GM23338 (cell line): Measurements from ENCODE around the gene KRTAP24-1. TPM values are rescaled to one million over a fixed set of nuclear protein-coding genes. Genes with fewer than 3 reads are reported as not detected.

Experiments used
- ATAC-seq: fragments of 200-7000 bp; cut with Tn5 transposase; 3 replicates; pipeline ENCODE4 v1.9.1; 2020
- DNase-seq: peaks from one replicate; pipeline ENCODE4 v3.0.0-alpha.2; 2015; ENCODE audit warnings: low spot score
- H2AFZ ChIP-seq: fragments of 200-600 bp; sonication (generic); 2 replicates; pipeline ENCODE4 v1.8.0; 2016; ENCODE audit warnings: antibody characterized with exemption, mild to moderate bottlenecking, moderate library complexity
- H3F3A ChIP-seq: fragments of 200-600 bp; sonication (generic); replicated peaks from 2 replicates; pipeline ENCODE4 v1.8.0; 2017; ENCODE audit warnings: antibody characterized with exemption, mixed run types, low read depth
- H3K27ac ChIP-seq: fragments of 200-600 bp; sonication (generic); 2 replicates; pipeline ENCODE4 v1.6.1; 2016; ENCODE audit warnings: low read depth
- H3K27me3 ChIP-seq: fragments of 200-600 bp; sonication (generic); 2 replicates; pipeline ENCODE4 v1.8.0; 2016; ENCODE audit warnings: mild to moderate bottlenecking, mixed run types, moderate library complexity; ENCODE audit not compliant: insufficient read depth
- H3K36me3 ChIP-seq: fragments of 200-600 bp; sonication (generic); 2 replicates; pipeline ENCODE4 v1.8.0; 2016; ENCODE audit warnings: mild to moderate bottlenecking; ENCODE audit not compliant: insufficient read depth
- H3K4me1 ChIP-seq: fragments of 200-600 bp; sonication (generic); 2 replicates; pipeline ENCODE4 v1.8.0; 2016; ENCODE audit warnings: mild to moderate bottlenecking, moderate library complexity; ENCODE audit not compliant: insufficient read depth
- H3K4me2 ChIP-seq: fragments of 200-600 bp; sonication (generic); 2 replicates; pipeline ENCODE4 v1.7.1; 2017; ENCODE audit warnings: mixed run types
- H3K4me3 ChIP-seq: fragments of 200-600 bp; sonication (generic); 2 replicates; pipeline ENCODE4 v1.6.1; 2016; ENCODE audit warnings: mixed run types
- H3K79me2 ChIP-seq: fragments of 200-600 bp; sonication (generic); replicated peaks from 2 replicates; pipeline ENCODE4 v1.8.0; 2017; ENCODE audit warnings: mild to moderate bottlenecking; ENCODE audit not compliant: insufficient read depth
- H3K9me2 ChIP-seq: fragments of 200-600 bp; sonication (generic); 2 replicates; pipeline ENCODE4 v1.8.0; 2017; ENCODE audit not compliant: insufficient read depth
- H4K20me1 ChIP-seq: fragments of 200-600 bp; sonication (generic); replicated peaks from 2 replicates; pipeline ENCODE4 v1.8.0; 2017; ENCODE audit warnings: mild to moderate bottlenecking; ENCODE audit not compliant: insufficient read depth
- H3K27ac Mint-ChIP-seq: 2 replicates; pipeline ENCODE4 v1.8.0; 2020; ENCODE audit warnings: inconsistent platforms, mild to moderate bottlenecking, moderate library complexity, mixed read lengths
- H3K27me3 Mint-ChIP-seq: 3 replicates; pipeline ENCODE4 v1.8.0; 2022; ENCODE audit warnings: low read depth, mild to moderate bottlenecking, moderate library complexity, mixed read lengths, inconsistent platforms; ENCODE audit not compliant: insufficient read depth, poor library complexity
- H3K36me3 Mint-ChIP-seq: 3 replicates; pipeline ENCODE4 v1.8.0; 2021; ENCODE audit warnings: low read depth, mild to moderate bottlenecking, inconsistent platforms, moderate library complexity, mixed read lengths
- H3K4me1 Mint-ChIP-seq: 3 replicates; pipeline ENCODE4 v1.8.0; 2020; ENCODE audit warnings: mild to moderate bottlenecking, inconsistent platforms, mixed read lengths
- H3K4me3 Mint-ChIP-seq: 3 replicates; pipeline ENCODE4 v1.8.0; 2021; ENCODE audit warnings: moderate library complexity, mild to moderate bottlenecking, inconsistent platforms, mixed read lengths
- H3K9me3 Mint-ChIP-seq: 3 replicates; pipeline ENCODE4 v1.8.0; 2020; ENCODE audit warnings: moderate library complexity, mild to moderate bottlenecking, inconsistent platforms, mixed read lengths
- CTCF ChIP-seq, 2 experiments: fragments of 200-600 bp in 1 of 2; sonication (generic) in 1 of 2; conservative IDR thresholded peaks; 2 replicates each; pipeline versions ENCODE4 v1.5.1 to v1.6.1; 2016 to 2017; ENCODE audit warnings: antibody characterized with exemption in 2 of 2, low read depth in 2 of 2, mild to moderate bottlenecking in 2 of 2, moderate library complexity in 1 of 2
- EZH2phosphoT487 ChIP-seq: fragments of 200-600 bp; sonication (generic); IDR thresholded peaks from one replicate; pipeline ENCODE4 v1.8.1; 2018; ENCODE audit warnings: antibody characterized with exemption; ENCODE audit not compliant: unreplicated experiment
- REST ChIP-seq: IDR thresholded peaks from one replicate; pipeline ENCODE4 v1.6.1; 2018; ENCODE audit warnings: antibody characterized with exemption; ENCODE audit not compliant: unreplicated experiment
- ZNF331 ChIP-seq: fragments of 250-450 bp; sonication (Bioruptor Pico); IDR thresholded peaks from 2 replicates; pipeline ENCODE4 v1.5.0; 2020; ENCODE audit warnings: low read depth, mild to moderate bottlenecking, moderate library complexity
- ZNF462 ChIP-seq: fragments of 250-450 bp; sonication (Bioruptor Pico); IDR thresholded peaks from 2 replicates; pipeline ENCODE4 v1.5.0; 2020; ENCODE audit warnings: mild to moderate bottlenecking, moderate library complexity
- long read RNA-seq: library from polyadenylated mRNA; unstranded; transcript quantifications from one replicate; pipeline ENCODE4 v2.0.0, GENCODE V29; 2020; ENCODE audit not compliant: unreplicated experiment
- polyA plus RNA-seq: library from polyadenylated mRNA; unstranded; fragments of >200 nt; fragmentation: Nextera tagmentation; extraction: Ambion mirVana; gene quantifications from 2 replicates; pipeline ENCODE4 v1.2.1, GENCODE V29; 2016
- total RNA-seq: library from RNA; depleted of rRNA; stranded (reverse); fragments of >200 nt; shearing (Covaris generic); gene quantifications from 2 replicates; pipeline ENCODE4 v1.2.3, GENCODE V29; 2014; rRNA removed

KRTAP24-1 gene
- total RNA-seq = not detected in 2 replicates
- not detected in 2 replicates for polyA plus RNA-seq
- long read RNA-seq = 0 reads

- no peak within 1 kb of the TSS for H3K4me3 ChIP-seq
- Mint-ChIP-seq H3K4me1 (no peaks in the 10 kb centered on the region), H3K27me3 (no peaks in the 10 kb centered on the region), H3K36me3 (no peaks in the 10 kb centered on the region), H3K9me3 (no peaks in the 10 kb centered on the region), H3K4me3 (no peak within 1 kb of the TSS), H3K27ac (no peak within 1 kb of the TSS)
- H3K4me2 ChIP-seq = no peak within 1 kb of the TSS
- no peak for DNase-seq
- no peaks in the 10 kb centered on the region for H3K27me3 ChIP-seq
- no peak for TF ChIP-seq EZH2phosphoT487
- no peaks in the 10 kb centered on the region for H3K9me2 ChIP-seq
- no peaks in the 10 kb centered on the region for H3K4me1 ChIP-seq
- no peak within 1 kb of the TSS for H3K27ac ChIP-seq
- H4K20me1 ChIP-seq = no peaks in the 10 kb centered on the region
- H3K79me2 ChIP-seq = no peaks in the 10 kb centered on the region
- no peaks in the 10 kb centered on the region for H3K36me3 ChIP-seq
- H3F3A ChIP-seq = no peaks in the 10 kb centered on the region
- no peak for ATAC-seq
- peak within 1 kb of the TSS; percentile 19; the same call in 1 of the 2 replicates for H2AFZ ChIP-seq
These were observed at the start of gene KRTAP24-1 for GRCh38 chr21:30282850-30283249. Gene KRTAP24-1 (minus strand): TSS chr21:30282950. CDS start chr21:30282932, 18 bp downstream.

GRCh38 chr21:30329203-30329875 lies 46.6 kb upstream of the KRTAP24-1 start:
- no peaks in the 10 kb centered on the region for H3K79me2 ChIP-seq
- no peaks in the 10 kb centered on the region for H3K27me3 ChIP-seq
- no peak overlapping the region for H3K4me3 ChIP-seq
- no peaks in the 10 kb centered on the region for H3K4me1 ChIP-seq
- H3K4me2 ChIP-seq = no peak overlapping the region
- TF ChIP-seq CTCF (conservative IDR thresholded peaks at IDR 0.05; ENCODE audit: low read depth in 2 of 2) (no peak), ZNF331 (CRISPR knock-in tag) (no peak), REST (no peak), ZNF462 (CRISPR knock-in tag) (no peak)
- H3K36me3 ChIP-seq = no peaks in the 10 kb centered on the region
- Mint-ChIP-seq H3K4me1 (peaks cover 6% of the 10 kb centered on the region; the same call in 2 of the 3 replicates), H3K4me3 (no peak overlapping the region), H3K27me3 (no peaks in the 10 kb centered on the region), H3K9me3 (peaks cover 13% of the 10 kb centered on the region; the same call in 1 of the 3 replicates), H3K36me3 (no peaks in the 10 kb centered on the region), H3K27ac (no peak overlapping the region)
- H3K27ac ChIP-seq = no peak overlapping the region
- H3F3A ChIP-seq = no peaks in the 10 kb centered on the region
- H3K9me2 ChIP-seq = no peaks in the 10 kb centered on the region; the same call in 1 of the 2 replicates
- DNase-seq (no peak), ATAC-seq (no peak)
- no peaks in the 10 kb centered on the region for H4K20me1 ChIP-seq
- no peak overlapping the region for H2AFZ ChIP-seq
